Chondrocyte (in vitro differentiated cells): ENCODE results near the gene CAPN15. TPM values are rescaled to one million over a fixed set of nuclear protein-coding genes. Genes with fewer than 3 reads are reported as not detected.
A peak's percentile ranks its signal among the peaks of the same experiment; 100 is the strongest.

Source experiments
- DNase-seq: peaks from one replicate; pipeline ENCODE4 v3.0.0; 2021; ENCODE audit warnings: mixed read lengths, low spot score
- H3K27ac Mint-ChIP-seq: one replicate; pipeline ENCODE4 v1.8.0; 2021; ENCODE audit warnings: mild to moderate bottlenecking, moderate library complexity, mixed read lengths; ENCODE audit not compliant: unreplicated experiment
- H3K27me3 Mint-ChIP-seq: 2 replicates; pipeline ENCODE4 v1.8.0; 2021; ENCODE audit warnings: low read depth, mixed read lengths
- H3K36me3 Mint-ChIP-seq: 2 replicates; pipeline ENCODE4 v1.8.0; 2021; ENCODE audit warnings: low read depth, mixed read lengths
- H3K4me1 Mint-ChIP-seq: 2 replicates; pipeline ENCODE4 v1.8.0; 2021; ENCODE audit warnings: low read depth, mild to moderate bottlenecking, mixed read lengths
- H3K4me3 Mint-ChIP-seq: one replicate; pipeline ENCODE4 v1.8.0; 2021; ENCODE audit warnings: mild to moderate bottlenecking, moderate library complexity, mixed read lengths; ENCODE audit not compliant: unreplicated experiment
- H3K9me3 Mint-ChIP-seq: 2 replicates; pipeline ENCODE4 v1.8.0; 2021; ENCODE audit warnings: low read depth, mixed read lengths
- CTCF ChIP-seq: fragments of 200-600 bp; sonication (generic); IDR thresholded peaks from 2 replicates; pipeline ENCODE4 v1.5.0; 2021; ENCODE audit warnings: antibody characterized with exemption, mild to moderate bottlenecking, moderate library complexity
- total RNA-seq: library from RNA; stranded (reverse); gene quantifications from 3 replicates; pipeline ENCODE4 v1.2.1, GENCODE V29; 2021

Gene CAPN15
- total RNA-seq, 1 donor from 2014 or later = 28.8 TPM

GRCh38 chr16:508884-509736 lies 18.4 kb upstream of the CAPN15 start:
- no peak for TF ChIP-seq CTCF
- Mint-ChIP-seq H3K36me3 (peaks cover 14% of the 10 kb centered on the region), H3K4me1 (peaks cover 10% of the 10 kb centered on the region), H3K27me3 (no peaks in the 10 kb centered on the region), H3K9me3 (no peaks in the 10 kb centered on the region), H3K27ac (peak overlapping the region; percentile 67), H3K4me3 (no peak overlapping the region)
- no peak for DNase-seq

- Mint-ChIP-seq H3K4me3 (no peak overlapping the region), H3K36me3 (peaks cover 17% of the 10 kb centered on the region), H3K4me1 (peaks cover 10% of the 10 kb centered on the region), H3K9me3 (no peaks in the 10 kb centered on the region), H3K27me3 (no peaks in the 10 kb centered on the region), H3K27ac (no peak overlapping the region)
- peak; percentile 64 for DNase-seq
- TF ChIP-seq CTCF = no peak
These were observed 17.3 kb upstream of the CAPN15 start for GRCh38 chr16:510066-510825.

- H3K27ac Mint-ChIP-seq = no peak overlapping the region
These were observed 14.7 kb upstream of the CAPN15 start for GRCh38 chr16:512802-513201.

GRCh38 chr16:513950-514349 lies 13.6 kb upstream of the CAPN15 start:
- H3K4me3 Mint-ChIP-seq = no peak overlapping the region

More at GRCh38 chr16:512802-513201, 14.7 kb upstream of the CAPN15 start:
- Mint-ChIP-seq H3K4me1 (peaks cover 10% of the 10 kb centered on the region), H3K4me3 (no peak overlapping the region), H3K36me3 (peaks cover 13% of the 10 kb centered on the region), H3K27me3 (no peaks in the 10 kb centered on the region), H3K9me3 (no peaks in the 10 kb centered on the region)
- no peak for TF ChIP-seq CTCF
- no peak for DNase-seq

More at GRCh38 chr16:513950-514349, 13.6 kb upstream of the CAPN15 start:
- no peak overlapping the region for H3K27ac Mint-ChIP-seq
- TF ChIP-seq CTCF = no peak
- H3K27me3 Mint-ChIP-seq = no peaks in the 10 kb centered on the region
- peaks cover 13% of the 10 kb centered on the region for H3K36me3 Mint-ChIP-seq
- H3K9me3 Mint-ChIP-seq = no peaks in the 10 kb centered on the region
- H3K4me1 Mint-ChIP-seq = peaks cover 5% of the 10 kb centered on the region
- no peak for DNase-seq
